Dermis microvascular lymphatic vessel endothelial cell (primary cell): ENCODE results near the gene NUDT3. TPM values are rescaled to one million over a fixed set of nuclear protein-coding genes. Genes with fewer than 3 reads are reported as not detected.

ENCODE experiments used
- DNase-seq, 2 donors: peaks; one replicate each; pipeline versions ENCODE4 v3.0.0 to v3.0.0-alpha.2; 2010; ENCODE audit warnings: low read depth in 2 of 2
- total RNA-seq: library from RNA; depleted of rRNA; stranded (reverse); fragments of >200 nt; gene quantifications from 2 replicates; pipeline ENCODE4 v1.2.1, GENCODE V29; 2014

The NUDT3 gene
- total RNA-seq, 1 donor from 2014 or later: 25.0 TPM

DNA sequence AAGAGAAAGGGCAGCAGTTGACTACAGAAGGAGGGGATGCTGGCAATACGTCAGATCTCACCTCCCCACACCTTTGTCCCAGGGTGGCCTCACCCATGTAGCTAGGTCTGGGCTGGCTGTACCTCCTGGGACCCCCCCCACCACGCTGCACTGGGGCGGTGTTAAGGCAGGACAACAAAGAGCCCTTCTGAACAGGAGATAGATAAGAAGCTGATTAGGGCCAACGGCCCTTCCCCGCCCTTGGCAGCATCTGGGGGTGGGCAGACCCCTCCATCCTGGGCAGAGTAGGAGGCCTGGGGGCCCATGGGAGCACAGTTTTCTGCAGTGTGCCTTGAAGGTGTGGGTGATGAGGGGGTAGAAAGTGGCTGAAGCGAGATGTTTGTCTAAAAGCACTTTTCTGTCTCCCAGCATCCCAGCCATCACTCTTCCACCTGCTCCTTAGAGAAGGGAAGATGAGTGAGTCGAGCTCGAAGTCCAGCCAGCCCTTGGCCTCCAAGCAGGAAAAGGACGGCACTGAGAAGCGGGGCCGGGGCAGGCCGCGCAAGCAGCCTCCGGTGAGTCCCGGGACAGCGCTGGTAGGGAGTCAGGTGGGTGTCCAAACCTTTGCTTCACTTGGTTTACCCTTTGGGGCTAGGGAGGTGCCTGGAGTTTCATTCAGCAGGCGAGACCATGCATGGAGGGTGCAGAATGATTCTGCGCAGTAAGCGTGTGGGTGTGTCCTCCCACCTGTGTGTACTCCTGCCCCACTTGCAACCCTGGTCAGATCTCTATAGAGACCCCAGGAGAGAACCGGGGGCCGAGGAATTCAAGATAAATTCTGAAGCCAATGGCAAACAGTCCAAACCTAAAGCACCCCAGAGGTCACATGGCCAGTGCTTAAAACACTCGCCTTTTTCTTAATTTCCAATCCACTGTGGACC is 151.9 kb downstream of the NUDT3 start:
- DNase-seq: no peak

DNA sequence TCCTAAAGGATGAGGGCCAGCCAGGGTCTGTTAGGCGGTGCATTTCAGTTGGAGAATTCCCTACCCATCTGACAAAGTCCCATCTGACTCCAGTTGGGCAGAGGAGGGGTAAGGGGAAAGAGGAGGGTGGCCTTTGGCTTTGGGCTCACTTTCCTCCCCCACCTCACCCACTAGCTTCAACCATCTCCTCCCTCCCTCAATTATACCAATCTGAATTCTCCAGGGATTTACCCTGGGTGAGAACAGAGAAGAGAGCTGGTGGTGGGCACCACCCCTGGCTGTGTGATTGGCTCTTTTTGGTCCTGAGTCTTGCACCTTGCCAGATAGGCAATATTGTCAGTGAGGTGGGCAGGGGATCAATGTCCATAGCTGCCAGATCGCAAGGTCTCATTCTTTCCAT is 152.6 kb downstream of the NUDT3 start:
- DNase-seq: no peak

DNA sequence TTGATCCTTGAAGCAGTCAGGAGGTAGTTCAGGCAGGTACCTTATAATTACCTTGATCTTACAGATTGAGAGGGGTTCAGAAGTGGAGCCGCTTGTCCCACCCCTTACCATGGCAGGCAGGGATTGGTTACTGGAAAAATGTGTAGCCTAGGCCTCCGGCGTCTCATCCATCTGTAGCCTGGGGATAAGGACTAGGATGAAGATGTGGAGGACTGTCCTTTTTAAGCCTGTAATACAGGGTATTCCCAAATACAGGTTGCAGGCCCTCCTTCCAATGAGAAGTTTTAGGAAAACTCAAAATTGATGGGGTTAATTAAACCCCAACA is 153.0 kb downstream of the NUDT3 start:
- no peak for DNase-seq

DNA sequence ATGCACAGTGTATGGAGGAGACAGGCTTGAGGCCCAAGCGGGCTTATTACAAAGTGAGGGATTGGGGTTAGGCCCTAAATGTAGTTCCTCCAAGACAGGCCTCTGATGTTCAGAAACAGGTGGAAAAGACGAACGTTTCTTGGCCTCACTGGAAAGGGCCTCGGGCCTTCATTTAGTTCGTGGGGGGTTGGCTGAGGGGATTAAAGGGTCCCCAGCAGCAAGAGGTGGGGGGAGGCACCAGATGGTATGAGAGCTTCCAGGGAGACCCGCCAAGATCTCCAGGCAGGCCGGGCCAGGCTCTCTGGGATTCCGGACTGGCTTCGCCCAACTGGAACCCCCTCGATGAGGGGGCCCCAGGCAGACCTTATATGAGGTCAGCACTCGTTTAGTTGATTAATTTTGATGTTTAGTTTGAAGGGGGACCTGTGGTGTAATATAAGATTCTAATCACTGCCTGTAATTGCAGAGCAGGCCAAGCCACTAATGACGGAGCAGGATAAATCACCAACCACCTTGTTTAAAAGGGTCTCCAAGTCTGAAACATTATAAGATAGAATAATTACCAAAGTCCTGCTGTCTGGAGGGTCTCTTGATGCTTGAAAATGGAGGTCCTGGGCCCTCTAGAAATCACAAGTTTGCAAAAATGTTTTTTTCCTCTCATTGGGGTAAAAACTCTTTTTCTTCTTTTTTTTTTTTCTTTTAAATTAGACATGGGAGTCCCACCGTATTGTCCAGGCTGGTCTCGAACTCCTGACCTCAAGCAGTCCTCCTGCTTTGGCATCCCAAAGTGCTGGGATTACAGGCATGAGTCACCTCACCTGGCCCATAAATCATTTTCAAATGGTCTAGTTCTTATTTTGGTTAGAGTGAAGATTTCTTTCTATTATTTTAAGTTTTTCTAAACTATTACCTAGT is 153.6 kb downstream of the NUDT3 start:
- no peak for DNase-seq

DNA sequence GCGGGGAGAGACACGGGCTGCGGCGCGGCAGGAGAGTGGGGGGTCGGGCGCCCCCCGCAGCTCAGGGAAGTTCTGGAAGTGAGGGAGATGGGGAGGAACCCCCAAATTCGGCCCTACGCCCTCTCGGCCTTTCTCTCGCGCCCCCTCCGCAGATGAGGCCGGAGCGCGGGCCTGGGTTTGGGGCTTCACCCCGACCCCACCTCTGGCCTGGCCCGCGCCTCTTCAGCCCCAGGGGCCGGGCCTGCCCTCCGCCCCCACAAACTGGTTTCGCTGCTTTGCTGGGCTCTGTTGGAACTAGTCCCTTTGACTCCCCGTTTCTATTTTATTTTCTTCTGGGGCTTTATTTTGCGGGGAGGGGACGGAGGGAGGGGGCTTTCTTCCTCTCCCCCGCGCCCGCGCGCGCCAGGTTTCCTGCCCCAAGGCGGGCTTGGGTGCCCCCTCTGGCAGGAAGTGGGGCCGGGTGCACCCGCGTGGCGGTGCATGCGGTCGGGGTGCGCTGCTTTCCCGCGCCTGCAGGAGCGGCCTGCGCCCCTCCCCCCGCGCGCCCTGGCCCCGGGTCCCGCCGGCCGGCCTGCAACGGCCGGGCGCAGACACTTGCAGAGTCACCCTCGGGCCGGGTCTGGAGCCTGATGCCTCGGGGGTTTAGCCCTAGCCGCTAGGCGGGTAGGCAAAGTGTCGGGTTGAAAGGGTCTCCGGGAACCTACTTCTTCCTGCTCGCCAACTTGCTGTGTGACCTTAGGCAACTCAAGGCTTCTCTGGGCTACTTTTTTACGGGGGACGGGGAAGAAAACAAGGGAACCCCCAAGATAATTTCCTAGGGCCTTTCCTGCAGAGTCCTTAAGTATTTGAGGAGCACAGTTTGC is 154.5 kb downstream of the NUDT3 start:
- DNase-seq: peak in 1 of 2 donors; percentile 48

DNA sequence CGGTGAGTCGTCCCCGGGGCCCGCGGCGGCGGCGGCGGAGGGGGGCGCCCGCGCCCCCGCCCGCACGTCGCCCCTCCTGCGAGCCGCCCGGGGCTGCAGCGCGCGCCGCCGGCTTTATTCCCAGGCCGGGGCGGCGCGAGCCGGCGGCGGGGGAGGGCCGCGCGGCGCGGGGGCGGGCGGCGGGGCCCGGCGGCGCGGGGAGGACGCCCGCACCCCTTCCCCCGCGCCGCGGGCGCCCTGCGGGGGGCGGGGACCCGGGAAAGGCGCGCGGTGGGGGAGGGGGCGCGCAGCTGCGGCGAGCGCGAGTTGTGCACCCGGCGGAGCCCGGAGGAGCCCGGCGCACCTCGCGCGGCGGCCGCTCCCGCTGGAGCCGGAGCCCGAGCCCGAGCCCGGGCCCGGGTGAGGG is 155.2 kb downstream of the NUDT3 start:
- no peak for DNase-seq

DNA sequence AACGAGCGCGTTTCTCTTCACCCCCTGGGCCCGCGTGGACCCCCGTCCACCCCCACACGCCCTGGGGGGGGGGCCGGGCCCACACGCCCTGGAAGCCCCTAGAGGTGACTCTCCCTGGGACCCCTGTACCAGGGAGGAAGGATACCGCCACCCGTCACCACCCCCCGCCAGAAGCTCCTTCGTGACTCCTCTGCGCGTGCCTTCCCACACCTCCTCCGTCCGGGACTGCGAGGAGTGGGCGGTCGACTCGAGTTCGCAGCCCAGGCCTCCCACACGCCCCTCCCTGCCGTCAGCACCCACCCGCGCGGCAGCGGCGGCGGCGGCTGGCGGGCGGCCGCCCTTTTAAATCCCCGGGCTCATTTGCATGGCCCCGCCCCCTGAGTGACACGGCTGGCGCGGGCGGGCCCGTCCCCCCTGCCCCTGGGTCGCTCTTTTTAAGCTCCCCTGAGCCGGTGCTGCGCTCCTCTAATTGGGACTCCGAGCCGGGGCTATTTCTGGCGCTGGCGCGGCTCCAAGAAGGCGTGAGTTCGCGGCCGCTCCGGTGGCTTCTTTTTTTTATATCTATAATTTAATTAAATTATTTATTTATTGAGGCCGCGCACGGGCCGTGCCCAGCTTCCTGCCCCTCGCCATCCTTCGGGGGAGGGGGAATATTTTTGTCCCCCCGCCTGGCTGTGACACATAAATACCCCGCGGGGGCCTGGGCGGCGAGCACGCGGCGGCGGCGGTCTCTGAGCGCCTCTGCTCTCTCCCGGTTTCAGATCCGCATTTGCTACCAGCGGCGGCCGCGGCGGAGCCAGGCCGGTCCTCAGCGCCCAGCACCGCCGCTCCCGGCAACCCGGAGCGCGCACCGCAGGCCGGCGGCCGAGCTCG is 155.8 kb downstream of the NUDT3 start, which contains the start of gene HMGA1:
Gene HMGA1 (plus strand): TSS at position 431 of the 873 bp plus-strand sequence. CDS start 3,908 bp downstream, outside the sequence.
- DNase-seq: peak; percentile 56 to 91

DNA sequence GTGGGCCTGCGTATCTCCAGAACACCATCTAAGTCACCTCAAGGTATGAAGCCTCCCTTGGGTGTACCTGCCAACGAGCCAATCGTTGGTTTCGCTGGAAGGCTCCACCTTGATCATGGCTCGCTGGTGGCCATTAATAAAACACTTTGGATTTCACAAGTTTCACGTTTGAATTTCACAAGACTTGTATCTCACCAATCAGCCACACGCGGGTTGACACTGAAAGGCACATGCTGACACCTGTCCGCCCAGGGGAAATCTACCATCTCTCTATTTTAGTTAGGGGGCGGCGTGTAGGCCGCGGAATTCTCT is 156.4 kb downstream of the NUDT3 start:
- DNase-seq: peak in 1 of 2 donors; percentile 44

DNA sequence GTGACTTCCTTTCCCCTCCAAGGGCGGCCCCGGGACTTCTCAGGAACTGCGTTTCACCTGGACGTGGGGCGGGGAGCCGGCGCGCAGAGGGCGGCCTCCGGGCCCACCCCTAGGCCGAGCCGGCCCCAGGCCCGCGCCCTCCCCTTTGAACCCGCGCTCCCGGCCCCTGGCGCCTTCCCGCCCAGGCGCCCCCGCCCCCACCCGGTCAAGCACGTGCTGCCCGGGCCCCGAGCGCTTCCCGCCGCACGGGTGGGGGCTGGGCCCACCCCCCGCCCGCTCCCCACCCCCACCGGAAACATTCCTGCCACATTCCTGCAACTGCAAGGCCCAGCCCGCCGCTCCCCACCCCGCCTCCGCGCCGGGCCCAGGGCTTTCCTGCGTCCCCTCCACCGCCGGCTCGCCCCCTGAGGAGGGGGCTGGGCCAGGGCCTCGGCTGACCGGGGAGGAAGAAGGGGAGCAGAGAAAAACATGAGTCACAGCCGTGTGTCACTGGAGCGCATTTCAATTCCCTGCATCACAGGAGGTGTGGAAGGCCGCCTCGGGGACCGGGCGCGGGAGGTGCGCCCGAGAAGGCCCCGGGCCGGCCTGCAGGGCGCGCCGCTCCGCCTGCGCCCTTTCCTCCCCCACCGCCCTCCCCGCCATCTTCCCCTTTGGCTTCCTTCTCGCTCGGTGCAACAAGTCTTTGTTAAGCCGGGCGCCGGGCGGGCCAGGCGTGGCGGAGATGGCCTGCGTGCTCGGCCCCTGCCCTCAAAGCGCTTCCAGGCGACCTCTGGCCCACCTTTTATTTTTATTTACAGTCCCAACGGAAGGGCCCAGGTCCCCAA is 156.9 kb downstream of the NUDT3 start:
- DNase-seq: peak in 1 of 2 donors; percentile 90

DNA sequence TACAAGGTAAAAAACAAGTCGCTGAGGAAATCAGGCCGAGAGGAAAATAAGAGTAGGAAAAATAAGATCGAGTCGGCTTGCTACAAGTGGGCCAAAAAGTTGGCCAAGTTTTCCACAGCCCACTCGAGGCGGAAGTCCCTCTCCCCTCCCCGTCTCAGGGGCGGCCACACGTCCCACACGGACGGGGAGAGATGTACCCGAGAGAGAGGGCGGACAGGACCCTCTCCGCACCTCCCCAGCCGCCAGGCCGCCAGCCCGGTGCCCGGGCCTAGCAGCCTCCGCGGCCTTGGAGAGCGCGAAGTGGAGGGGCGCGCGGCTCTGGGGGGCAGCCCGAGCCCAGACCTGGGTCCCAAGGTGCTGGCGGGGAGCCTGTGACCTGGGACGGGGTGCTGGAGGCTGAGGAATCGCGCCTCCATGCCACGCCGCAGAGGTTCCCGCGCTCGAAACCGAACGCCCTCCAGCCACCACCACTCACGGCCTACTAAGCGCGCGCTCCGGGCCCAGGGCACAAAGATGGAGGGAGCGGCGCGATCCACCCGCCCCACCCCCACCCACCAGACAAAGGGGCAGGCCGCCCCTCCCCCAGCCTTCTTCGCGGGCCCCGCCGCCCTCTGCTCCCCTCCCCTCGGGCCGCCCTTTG is 157.7 kb downstream of the NUDT3 start:
- DNase-seq: no peak

DNA sequence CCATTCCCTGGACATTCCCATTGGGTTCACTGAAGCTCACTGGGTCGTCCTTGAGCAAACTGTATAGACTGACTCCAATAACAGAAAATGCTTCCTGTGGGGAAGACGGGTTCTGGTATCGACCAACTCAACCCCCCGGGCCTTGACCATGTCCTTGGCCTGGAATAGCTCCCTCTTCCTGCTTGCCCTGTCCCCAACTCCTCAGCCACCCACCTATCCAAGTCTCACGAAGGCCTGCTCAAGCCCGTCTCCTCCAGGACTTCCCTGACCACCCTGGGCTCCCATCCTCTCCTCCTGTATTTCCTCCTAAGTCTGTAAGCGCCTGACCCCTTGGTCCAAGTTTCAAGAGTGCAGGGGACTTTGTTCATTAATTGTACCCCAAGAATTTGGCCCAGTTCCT is 158.6 kb downstream of the NUDT3 start:
- no peak for DNase-seq

DNA sequence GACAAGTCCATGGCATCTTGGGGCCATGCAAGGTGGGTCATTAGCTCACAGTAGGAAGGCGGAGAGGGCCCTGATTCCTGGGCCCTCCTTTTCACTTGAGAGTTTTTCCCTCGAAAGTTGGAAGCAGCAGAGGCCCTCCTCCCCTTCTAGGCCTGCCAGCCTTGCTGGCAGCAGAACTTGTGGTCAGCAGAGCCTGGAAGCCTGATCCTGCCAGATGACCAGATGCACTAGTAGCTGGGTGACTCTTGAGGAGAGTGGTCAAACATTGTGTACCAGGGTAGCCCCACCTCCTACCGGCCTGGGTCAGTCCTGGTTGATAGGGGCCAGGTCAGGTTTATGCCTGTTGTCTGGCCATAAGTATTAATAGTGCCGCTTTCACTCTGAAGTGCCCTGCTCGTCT is 159.6 kb downstream of the NUDT3 start:
- no peak for DNase-seq

DNA sequence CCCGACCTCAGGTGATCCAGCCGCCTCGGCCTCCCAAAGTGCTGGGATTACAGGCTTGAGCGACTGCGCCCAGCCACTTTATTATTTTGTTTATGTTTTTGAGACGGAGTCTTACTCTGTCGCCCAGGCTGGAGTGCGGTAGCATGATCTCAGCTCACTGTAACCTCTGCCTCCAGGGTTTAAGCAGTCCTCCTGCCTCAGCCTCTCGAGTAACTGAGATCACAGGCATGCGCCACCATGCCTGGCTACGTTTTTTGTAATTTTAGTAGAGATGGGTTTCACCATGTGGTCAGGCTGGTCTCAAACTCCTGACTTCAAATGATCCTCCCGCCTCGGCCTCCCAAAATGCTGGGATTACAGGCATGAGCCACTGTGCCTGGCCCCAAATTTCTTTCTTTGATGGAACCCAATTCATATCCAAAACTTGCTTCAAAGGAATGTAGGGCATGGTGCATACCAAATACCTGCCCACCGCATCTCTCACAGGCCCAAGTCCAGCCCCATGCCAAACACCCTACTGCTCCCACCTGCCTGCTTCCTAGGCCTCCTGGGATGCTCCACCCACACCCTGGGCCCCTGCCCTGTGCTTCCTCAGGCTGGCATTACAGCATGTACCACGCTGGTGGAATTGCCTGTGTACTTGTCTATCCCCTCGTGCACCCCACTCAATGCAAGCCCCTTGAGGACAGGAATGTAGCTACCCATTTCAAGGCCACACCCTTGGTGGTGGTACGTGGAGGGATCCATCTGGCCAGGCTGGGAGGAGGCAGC is 160.7 kb downstream of the NUDT3 start:
- DNase-seq: no peak

DNA sequence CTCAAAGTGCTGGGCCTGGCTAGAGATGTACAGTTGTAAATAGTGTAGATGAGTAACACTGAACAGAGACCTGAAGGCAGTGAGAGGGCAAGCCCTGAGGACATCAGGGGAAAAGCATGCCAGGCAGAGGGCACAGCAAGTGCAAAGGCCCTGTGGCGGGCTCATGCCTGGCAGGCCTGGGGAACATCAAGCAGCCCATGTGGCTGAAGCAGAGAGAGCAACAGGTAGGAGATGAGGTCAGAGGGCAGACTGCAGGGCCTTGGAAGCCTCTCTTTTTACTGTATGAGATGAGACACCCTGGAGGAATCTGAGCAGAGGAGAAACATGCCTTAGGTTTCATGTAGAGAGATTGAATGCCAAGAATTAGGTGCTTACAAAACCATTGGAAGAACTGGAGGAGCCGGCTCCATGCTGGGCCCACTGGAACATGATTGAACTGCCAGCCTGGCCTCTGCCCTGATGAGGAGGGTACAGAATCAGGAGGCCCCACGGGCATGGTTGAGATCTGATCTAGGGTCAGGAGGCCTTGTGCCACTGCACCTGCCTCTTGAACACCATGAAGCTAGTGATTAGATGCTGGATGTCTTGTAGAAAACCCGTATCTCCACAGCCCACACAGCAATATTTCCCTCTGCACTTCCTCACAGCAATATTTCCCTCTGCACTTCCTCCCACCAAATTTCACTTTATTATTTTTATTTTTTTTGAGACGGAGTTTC is 161.7 kb downstream of the NUDT3 start:
- no peak for DNase-seq

DNA sequence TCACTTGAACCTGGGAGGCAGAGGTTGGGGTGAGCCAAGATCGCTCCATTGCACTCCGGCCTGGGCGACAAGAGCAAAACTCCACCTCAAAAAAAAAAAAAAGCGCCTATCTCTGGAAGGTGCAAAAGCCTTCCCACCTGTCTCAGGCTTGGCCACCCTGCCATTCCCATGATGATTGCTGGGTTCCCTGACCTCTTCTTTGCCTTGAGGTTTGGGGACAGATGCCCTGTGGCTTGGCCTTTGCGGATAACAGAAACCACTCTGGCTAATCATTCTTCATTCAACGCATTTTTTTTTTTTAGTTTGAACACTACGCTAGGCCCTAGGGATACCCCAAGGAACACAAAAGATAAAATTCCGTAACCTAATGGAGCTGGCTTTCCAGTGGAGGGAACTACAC is 162.6 kb downstream of the NUDT3 start:
- DNase-seq: no peak
